ENCODE measurements around the gene SMARCC1. TPM values are rescaled to one million over a fixed set of nuclear protein-coding genes. Genes with fewer than 3 reads are reported as not detected.
A peak's percentile ranks its signal among the peaks of the same experiment; 100 is the strongest.

SMARCC1 gene
- total RNA-seq, 6 donors from 2014 or later: 33.1 to 58.2 (median 49.4) TPM

DNA sequence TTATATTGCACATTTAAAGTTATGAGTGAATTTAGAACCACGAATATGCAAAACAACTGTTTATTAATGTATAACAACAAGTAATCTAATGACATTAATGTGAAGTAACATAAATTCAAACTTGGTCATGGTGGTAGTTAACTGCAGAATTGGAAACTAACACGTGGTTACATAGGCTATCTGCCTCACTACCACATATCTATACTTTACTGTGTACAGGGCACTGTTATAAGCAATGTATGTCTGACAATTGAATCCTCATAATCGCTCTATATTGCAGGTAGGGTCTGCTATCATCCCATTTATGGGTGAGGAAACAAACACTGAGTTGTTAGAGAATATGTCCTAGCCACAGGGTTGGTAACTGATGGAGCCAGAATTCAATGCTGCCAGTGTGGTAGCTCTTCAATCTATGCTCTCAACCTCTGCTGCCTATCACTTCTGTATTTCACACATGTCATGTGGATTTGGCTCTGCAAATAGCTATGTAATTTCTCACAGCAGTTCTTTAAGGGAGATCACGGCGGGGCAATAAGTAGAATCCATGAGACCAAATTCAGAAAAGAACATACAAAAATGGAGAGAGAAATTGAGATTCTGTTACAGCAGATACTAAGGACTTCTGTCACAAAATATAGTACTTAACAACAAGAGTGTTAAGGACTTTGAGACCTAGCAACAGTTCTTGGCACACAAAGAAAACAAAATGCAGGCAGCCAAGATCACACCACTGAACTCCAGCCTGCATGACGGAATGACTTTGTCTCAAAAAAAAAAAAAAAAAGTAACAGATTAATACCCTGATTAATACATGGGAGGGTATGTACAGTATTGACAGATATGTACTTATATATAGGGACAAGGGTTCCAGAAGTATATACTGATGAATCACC lies 103.0 kb downstream of the SMARCC1 start:
- TF ChIP-seq POLR2A (IDR thresholded peaks at IDR 0.05) (no peak), EP300 (IDR thresholded peaks at IDR 0.05) (no peak), POLR2AphosphoS5 (IDR thresholded peaks at IDR 0.05) (no peak)
- TF ChIP-seq, protein P1, sequence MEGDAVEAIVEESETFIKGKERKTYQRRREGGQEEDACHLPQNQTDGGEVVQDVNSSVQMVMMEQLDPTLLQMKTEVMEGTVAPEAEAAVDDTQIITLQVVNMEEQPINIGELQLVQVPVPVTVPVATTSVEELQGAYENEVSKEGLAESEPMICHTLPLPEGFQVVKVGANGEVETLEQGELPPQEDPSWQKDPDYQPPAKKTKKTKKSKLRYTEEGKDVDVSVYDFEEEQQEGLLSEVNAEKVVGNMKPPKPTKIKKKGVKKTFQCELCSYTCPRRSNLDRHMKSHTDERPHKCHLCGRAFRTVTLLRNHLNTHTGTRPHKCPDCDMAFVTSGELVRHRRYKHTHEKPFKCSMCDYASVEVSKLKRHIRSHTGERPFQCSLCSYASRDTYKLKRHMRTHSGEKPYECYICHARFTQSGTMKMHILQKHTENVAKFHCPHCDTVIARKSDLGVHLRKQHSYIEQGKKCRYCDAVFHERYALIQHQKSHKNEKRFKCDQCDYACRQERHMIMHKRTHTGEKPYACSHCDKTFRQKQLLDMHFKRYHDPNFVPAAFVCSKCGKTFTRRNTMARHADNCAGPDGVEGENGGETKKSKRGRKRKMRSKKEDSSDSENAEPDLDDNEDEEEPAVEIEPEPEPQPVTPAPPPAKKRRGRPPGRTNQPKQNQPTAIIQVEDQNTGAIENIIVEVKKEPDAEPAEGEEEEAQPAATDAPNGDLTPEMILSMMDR (IDR thresholded peaks at IDR 0.05): no peak
- no peak overlapping the region for H3K27ac ChIP-seq
- no peak for ATAC-seq (ENCODE audit: low FRiP score in 2 of 2)
- DNase-seq: no peak
- peaks cover 33 to 86% (median 41%) of the 10 kb centered on the region in 4 donors for H3K36me3 ChIP-seq
- H3K9me3 ChIP-seq: no peaks in the 10 kb centered on the region
- H3K4me1 ChIP-seq: no peaks in the 10 kb centered on the region
- H3K4me3 ChIP-seq: no peak overlapping the region
- H3K27me3 ChIP-seq: no peaks in the 10 kb centered on the region
- WGBS, 2 donors: 92 to 93% methylated on average over 6 of the region's 6 CpGs

- Histone ChIP-seq H3K36me3 (peaks cover 3 to 33% (median 15%) of the 10 kb centered on the region in 4 donors), H3K4me3 (no peak overlapping the region), H3K4me1 (peaks cover 0 to 4% (median 0%) of the 10 kb centered on the region in 4 donors), H3K27ac (no peak overlapping the region), H3K27me3 (no peaks in the 10 kb centered on the region), H3K9me3 (no peaks in the 10 kb centered on the region)
- DNase-seq (no peak), ATAC-seq (ENCODE audit: low FRiP score in 2 of 2) (no peak)
- 75 to 79% methylated on average over 3 of the region's 3 CpGs for WGBS, 2 donors
- TF ChIP-seq POLR2AphosphoS5 (IDR thresholded peaks at IDR 0.05) (no peak), EP300 (IDR thresholded peaks at IDR 0.05) (peak in 1 of 4 donors; percentile 7)
- TF ChIP-seq, protein P1 (IDR thresholded peaks at IDR 0.05): peak in 1 of 6 experiments; percentile 6
These were observed 112.5 kb downstream of the SMARCC1 start for GRCh38 chr3:47669026-47669749.

GRCh38 chr3:47666118-47666517 lies 115.6 kb downstream of the SMARCC1 start:
- H3K27me3 ChIP-seq: no peaks in the 10 kb centered on the region
- H3K4me1 ChIP-seq: peaks cover 0 to 4% (median 0%) of the 10 kb centered on the region in 4 donors
- TF ChIP-seq EP300 (IDR thresholded peaks at IDR 0.05) (no peak), POLR2A (IDR thresholded peaks at IDR 0.05) (no peak), POLR2AphosphoS5 (IDR thresholded peaks at IDR 0.05) (no peak)
- TF ChIP-seq, protein P1 (IDR thresholded peaks at IDR 0.05): no peak
- no peak for DNase-seq
- ATAC-seq (ENCODE audit: low FRiP score in 2 of 2): no peak
- H3K9me3 ChIP-seq: no peaks in the 10 kb centered on the region
- H3K36me3 ChIP-seq: peaks cover 0 to 33% (median 10%) of the 10 kb centered on the region in 4 donors
- WGBS, 2 donors: 86 to 93% methylated on average over 2 of the region's 2 CpGs
- H3K27ac ChIP-seq: no peak overlapping the region
- no peak overlapping the region for H3K4me3 ChIP-seq

DNA sequence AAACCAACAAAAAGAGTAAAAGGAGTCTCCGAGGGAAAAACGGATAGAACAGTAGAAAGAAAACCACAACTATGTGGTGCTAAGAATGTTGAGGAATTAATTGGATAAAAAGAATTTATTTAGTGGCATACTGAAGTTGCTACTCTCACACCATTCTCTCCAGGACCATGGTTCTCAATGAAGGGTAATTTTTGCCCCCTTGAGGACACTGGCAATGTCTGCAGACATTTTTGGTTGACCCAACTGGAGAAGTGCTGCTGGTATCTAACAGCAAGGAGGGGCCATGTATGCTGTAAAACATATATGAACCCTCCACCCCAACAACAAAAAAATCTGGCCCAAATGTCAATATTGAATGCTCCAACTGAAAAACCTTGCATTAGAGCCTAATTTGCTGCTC lies 117.2 kb downstream of the SMARCC1 start:
- no peak for TF ChIP-seq POLR2A (IDR thresholded peaks at IDR 0.05)
- TF ChIP-seq, protein P1 (IDR thresholded peaks at IDR 0.05): peak in 3 of 6 experiments; percentile 7 to 23 (median 9)
- Histone ChIP-seq H3K9me3 (no peaks in the 10 kb centered on the region), H3K4me1 (no peaks in the 10 kb centered on the region), H3K4me3 (no peak overlapping the region), H3K27ac (no peak overlapping the region), H3K27me3 (no peaks in the 10 kb centered on the region), H3K36me3 (peaks cover 0 to 27% (median 5%) of the 10 kb centered on the region in 4 donors)
- no peak for DNase-seq
- ATAC-seq (ENCODE audit: low FRiP score in 2 of 2): no peak
- 67 to 81% methylated on average over 2 of the region's 2 CpGs for WGBS, 2 donors

Data from upper lobe of left lung (tissue), 6 donors.